ENCODE results near the gene ZNRF3. TPM values are rescaled to one million over a fixed set of nuclear protein-coding genes. Genes with fewer than 3 reads are reported as not detected.
A peak's percentile ranks its signal among the peaks of the same experiment; 100 is the strongest.
"Not testable (repeated sequence)": the region's sequence is repeated elsewhere in the genome, so short reads cannot be mapped to it uniquely, and the experiment has no call there.

ZNRF3 gene
- total RNA-seq, 1 donor from 2014 or later, result 6.9 TPM

DNA sequence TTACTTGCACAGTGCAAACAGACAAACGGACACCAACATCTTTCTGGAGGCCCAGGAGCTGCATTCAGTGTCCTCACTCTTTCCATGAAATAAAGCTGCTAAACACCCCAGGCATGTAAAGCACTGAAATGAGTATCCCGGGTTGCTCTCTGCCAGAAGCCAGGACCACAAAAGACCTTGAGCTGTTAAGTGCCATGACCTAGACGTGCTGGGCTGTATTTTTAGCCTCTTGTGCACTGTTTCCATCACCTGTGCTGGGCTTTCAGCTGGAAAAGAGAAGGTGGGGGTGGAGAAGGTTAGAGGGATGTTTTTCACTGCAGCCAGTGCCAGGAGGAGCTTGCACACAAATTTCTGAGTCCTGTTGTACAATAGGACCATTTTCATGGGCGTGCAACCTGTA, 186.1 kb downstream of the ZNRF3 start:
- intact Hi-C loops (cut with micrococcal nuclease), result no loop called here
- ATAC-seq (peak; percentile 29), DNase-seq (no peak)

DNA sequence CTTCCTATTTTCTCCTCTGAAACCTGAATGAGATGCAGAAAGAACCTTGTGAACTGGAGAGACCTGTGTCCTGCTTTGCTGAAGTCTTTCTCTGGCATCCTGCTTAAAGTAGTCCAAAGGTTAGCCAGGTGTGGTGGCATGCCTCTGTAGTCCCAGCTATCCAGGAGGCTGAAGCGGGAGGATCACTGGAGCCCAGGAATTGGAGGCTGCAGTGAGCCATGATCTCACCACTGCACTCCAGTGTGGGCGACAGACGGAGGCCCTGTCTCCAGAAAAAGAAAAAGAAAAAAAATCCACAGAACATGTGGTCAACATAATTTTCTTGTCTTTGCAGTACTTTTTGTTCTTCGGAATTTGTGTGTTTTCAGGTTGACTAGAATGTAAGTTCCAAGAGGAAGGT, 187.1 kb downstream of the ZNRF3 start:
- intact Hi-C loops (cut with micrococcal nuclease), result no loop called here
- no peak for DNase-seq
- no peak for ATAC-seq

DNA sequence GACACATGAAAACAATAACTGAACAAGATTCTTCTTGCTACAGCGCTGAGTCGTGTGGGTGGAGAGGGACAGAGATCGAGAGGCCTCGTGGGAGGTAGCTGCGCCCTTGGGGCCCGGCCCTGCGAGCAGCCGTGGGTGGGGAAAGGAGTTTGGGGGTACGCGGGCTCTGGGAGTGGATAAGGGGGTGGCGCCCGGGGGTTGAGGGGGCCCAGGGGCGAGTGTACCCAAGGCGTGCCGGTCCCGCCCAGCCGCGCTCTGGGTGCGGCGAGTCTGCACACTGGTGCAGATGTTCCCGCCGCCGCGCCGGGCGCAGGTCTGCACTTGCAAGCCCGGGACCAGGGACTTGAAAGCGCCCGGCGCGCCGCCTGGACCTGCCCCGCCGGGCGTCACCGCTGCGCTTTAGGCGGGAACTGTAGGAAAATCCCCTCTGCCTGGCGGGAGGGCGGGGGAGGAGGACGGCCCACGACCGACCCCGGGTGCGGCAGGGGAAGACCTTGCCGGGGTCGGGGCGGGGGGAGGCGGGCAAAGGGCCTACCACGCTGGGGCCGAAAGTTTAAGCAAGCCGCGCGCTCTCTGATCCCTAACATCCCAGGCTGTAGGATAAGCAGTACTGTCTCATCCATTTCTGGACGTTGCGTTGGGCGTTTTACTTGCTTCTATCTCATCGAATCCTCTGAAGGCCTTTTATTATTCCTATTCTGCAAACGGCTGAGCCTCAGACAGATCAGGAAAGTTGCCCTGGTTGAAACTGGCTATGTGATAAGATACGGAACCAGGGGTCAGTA, 188.1 kb downstream of the ZNRF3 start:
- intact Hi-C loops (cut with micrococcal nuclease), result no loop called here
- ATAC-seq, result peak; percentile 23
- DNase-seq, result peak; percentile 68

GRCh38 chr22:29072193-29072978, 189.0 kb downstream of the ZNRF3 start:
- DNase-seq (peak; percentile 95), ATAC-seq (peak; percentile 88)

DNA sequence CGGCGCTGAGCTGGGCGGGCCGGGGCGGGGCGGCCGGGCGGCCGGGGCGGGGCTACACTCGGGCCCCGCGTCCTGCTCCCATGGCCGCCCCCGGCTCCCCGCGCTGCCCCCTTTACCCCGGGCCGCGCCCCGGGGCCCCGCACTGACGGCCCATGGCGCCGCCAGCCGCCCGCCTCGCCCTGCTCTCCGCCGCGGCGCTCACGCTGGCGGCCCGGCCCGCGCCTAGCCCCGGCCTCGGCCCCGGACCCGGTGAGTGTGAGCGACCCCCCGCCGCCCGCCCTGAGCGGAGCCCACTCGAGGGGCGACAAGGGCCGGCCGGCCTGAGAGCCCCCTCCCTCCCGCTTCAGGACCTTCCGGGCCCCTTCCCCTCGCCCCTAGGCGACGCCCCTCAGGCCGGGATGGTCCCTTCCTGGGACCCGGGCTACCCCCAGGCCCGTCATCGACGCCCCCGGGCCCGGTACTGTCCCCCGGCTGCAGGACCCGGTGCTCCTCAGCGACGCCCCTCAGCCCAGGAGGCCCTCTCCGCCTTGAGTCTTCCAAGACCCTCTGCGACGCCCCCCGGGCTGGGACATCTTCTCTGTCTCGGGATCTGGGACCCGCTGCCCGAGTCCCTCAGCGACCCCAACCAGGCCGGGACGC, 189.7 kb downstream of the ZNRF3 start, which contains the start of gene KREMEN1:
KREMEN1 (plus strand) TSS at position 57 of the 639 bp plus-strand sequence; CDS start at position 153, 96 bp downstream.
- ATAC-seq (peak; percentile 13), DNase-seq (peak; percentile 43)

More at GRCh38 chr22:29072193-29072978, 189.0 kb downstream of the ZNRF3 start:
- intact Hi-C loops (cut with micrococcal nuclease), result no loop called here

DNA sequence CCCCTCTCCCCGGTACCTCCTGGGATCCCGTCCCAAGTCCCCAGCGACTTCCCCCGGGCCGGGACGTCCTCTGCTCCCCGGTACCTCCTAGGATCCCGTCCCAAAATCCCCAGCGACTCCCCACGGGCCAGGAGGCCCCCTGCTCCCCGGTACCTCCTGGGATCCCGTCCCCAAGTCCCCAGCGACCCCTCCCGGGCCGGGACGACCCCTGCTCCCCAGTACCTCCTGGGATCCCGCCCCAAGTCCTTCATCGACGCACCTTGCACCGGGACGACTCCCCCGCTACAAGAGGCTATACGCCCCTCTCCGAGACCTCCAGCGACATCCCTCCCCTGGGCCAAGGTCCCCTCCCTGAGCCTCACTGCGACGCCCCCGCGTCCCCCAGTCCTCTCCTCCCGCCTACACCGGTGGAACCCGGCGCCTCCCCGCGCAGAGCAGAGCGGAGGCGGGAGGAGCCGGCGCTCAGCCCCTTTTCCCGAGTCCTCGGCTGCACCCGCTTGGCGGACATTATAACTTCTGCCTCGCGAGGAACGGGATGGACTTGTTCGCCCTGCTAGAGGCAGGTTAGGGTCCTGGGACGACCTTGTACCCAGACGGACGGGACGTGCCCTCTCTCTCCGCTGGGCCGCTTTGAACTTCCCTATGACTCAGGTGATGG, 190.4 kb downstream of the ZNRF3 start:
- intact Hi-C loops (cut with micrococcal nuclease), result no loop called here
- peak; percentile 73 for DNase-seq
- ATAC-seq, result peak; percentile 61

More for the DNA sequence above, 189.7 kb downstream of the ZNRF3 start, which contains the start of gene KREMEN1:
- intact Hi-C loops (cut with micrococcal nuclease), result no loop called here

DNA sequence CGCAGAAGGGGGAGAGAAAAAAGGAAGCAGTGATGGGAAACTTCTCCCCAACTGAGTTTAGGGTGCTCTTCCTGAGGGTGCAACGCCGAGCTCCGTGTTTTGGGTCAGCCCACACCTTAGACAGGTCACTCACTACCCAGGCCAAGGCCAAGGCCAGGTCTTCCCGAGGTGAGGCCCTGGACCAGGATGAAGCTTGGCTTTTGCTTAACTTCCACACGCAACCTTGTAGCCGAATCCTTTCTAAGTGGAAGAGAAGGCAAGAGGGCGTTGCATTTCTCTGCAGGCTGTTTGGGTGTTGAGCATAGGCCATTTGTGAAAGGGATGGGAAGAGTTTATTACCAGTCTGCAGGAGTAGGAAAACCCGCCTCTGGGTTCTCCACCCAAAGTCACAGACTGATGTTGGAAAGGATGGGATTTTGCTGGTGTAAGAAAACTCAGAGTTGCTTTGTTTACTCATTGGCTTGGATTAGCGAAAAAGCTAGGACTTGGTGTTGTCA, 191.0 kb downstream of the ZNRF3 start:
- intact Hi-C loops (cut with micrococcal nuclease), result no loop called here
- DNase-seq, result no peak
- ATAC-seq, result no peak

- intact Hi-C loops (cut with micrococcal nuclease), result no loop called here
- no peak for DNase-seq
- no peak for ATAC-seq
Observed at GRCh38 chr22:29078036-29078868, 194.9 kb downstream of the ZNRF3 start.

- peak; percentile 17 for ATAC-seq
- intact Hi-C loops (cut with micrococcal nuclease), result no loop called here
- DNase-seq, result no peak
Observed at GRCh38 chr22:29078869-29079207, 195.5 kb downstream of the ZNRF3 start.

DNA sequence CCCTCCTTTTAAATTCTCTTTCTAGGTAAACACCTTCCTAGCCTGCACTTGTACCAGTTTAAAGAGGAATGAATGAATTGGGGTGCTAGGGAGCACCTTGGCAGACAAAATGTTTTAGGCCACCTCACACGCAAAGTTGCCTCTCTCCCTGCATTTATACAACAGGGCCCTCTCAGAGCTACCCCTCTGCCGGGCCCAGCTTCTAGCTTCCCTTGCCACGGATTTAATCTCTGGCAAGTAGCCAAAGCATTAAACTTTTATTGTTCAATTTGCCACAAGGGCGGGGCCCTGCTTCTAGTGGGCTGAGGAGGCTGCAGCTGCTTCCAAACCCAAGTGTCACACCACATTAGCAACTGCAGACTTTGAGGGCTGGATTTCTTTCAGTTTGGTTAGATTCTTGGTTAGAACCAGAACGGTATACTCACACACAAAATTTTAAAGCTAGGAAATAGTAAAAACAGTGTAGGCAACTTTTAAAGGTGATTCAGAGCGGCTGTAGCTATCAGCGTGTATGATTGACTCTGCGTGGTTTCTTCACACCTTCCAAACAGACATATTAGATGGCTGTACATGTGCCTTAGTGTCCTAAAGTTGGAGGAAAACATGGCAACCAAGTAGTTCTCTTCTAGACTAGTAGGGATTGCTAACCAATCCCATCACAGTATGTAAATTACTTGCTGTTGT, 196.0 kb downstream of the ZNRF3 start:
- DNase-seq (no peak), ATAC-seq (no peak)
- intact Hi-C loops (cut with micrococcal nuclease), result no loop called here

GRCh38 chr22:29080106-29080975, 197.0 kb downstream of the ZNRF3 start:
- intact Hi-C loops (cut with micrococcal nuclease), result no loop called here
- ATAC-seq (peak; percentile 27), DNase-seq (no peak)

DNA sequence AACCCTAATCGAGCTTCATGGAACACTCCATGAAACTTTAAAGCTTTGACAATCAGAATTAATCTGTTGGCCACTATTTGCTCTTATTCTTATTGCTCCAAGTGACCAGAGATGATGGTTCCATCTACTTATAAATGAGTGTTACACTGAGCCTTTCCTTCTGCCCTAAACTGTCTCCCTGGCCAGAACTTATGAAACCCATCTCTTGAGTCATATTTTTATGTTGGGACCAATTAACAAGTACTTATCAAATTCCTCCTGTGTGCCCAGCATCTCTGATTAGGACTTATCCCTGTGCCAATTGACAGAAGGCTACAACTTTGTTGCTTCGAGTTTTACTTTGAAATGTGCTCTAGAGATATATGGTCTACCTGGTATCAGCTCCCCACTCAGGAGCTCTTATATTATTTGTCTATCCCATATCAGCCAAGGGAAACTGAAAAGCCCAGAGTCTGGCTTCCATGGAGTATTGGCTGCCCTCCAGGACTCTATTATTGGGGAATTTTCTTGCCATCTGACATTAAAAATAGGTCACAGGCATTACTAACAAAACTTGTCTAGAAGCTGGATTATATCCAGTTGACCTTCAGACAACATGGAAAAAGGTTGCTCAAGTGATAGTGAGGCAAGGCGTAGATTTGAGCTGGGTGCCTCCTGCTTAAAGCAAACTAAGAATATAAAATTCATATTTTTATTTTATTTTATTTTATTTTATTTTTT, 198.3 kb downstream of the ZNRF3 start:
- DNase-seq (no peak), ATAC-seq (peak; percentile 64)
- intact Hi-C loops (cut with micrococcal nuclease), result no loop called here

GRCh38 chr22:29082826-29083545, 199.6 kb downstream of the ZNRF3 start:
- intact Hi-C loops (cut with micrococcal nuclease), result no loop called here
- ATAC-seq (no peak), DNase-seq (no peak)

DNA sequence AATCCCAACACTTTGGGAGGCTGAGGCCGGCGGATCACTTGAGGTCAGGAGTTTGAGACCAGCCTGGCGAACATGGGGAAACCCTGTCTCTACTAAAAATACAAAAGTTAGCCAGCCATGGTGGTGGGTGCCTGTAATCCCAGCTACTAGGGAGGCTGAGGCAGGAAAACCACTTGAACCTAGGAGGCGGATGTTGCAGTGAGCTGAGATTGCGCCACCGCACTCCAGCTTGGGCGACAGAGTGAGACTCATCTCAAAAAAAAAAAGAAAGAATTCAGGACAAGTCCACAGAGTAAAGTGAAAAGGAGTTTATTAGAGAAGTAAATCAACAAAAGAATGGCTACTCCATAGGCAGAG, 200.2 kb downstream of the ZNRF3 start:
- ATAC-seq; intact Hi-C loops (cut with micrococcal nuclease); DNase-seq: not testable (repeated sequence)

- ATAC-seq, result no peak
- intact Hi-C loops (cut with micrococcal nuclease), result no loop called here
- DNase-seq, result no peak
Observed at GRCh38 chr22:29083933-29084591, 200.7 kb downstream of the ZNRF3 start.

Measured in left ventricle myocardium superior (tissue), 1 donor.